GM19324 (cell line): ENCODE data around the gene PRKCA.

Experiments used
- ATAC-seq: cut with Tn5 transposase; IDR thresholded peaks from one replicate; pipeline ENCODE4 v1.9.1; 2021; ENCODE audit warnings: mild to moderate bottlenecking, moderate library complexity; ENCODE audit not compliant: unreplicated experiment, low FRiP score

PRKCA gene

GRCh38 chr17:66552371-66552770 is 250.0 kb downstream of the PRKCA start:
- ATAC-seq, result no peak

GRCh38 chr17:66555605-66556004 is 253.2 kb downstream of the PRKCA start:
- no peak for ATAC-seq

GRCh38 chr17:66557200-66557599 is 254.8 kb downstream of the PRKCA start:
- no peak for ATAC-seq

- no peak for ATAC-seq
These were observed 255.5 kb downstream of the PRKCA start for GRCh38 chr17:66557886-66558285.

GRCh38 chr17:66560691-66561090 is 258.3 kb downstream of the PRKCA start:
- no peak for ATAC-seq

GRCh38 chr17:66562119-66562518 is 259.7 kb downstream of the PRKCA start:
- ATAC-seq, result no peak

GRCh38 chr17:66564992-66565465 is 262.6 kb downstream of the PRKCA start:
- no peak for ATAC-seq

GRCh38 chr17:66567234-66568170 is 265.1 kb downstream of the PRKCA start:
- ATAC-seq, result peak; percentile 81

GRCh38 chr17:66569572-66569971 is 267.2 kb downstream of the PRKCA start:
- ATAC-seq, result no peak

- ATAC-seq, result no peak
These were observed 268.2 kb downstream of the PRKCA start for GRCh38 chr17:66570447-66571195.

- ATAC-seq, result no peak
These were observed 269.3 kb downstream of the PRKCA start for GRCh38 chr17:66571745-66572144.

- no peak for ATAC-seq
These were observed 270.7 kb downstream of the PRKCA start for GRCh38 chr17:66573078-66573477.

- ATAC-seq, result no peak
These were observed 271.7 kb downstream of the PRKCA start for GRCh38 chr17:66574123-66574522.

- no peak for ATAC-seq
These were observed 274.1 kb downstream of the PRKCA start for GRCh38 chr17:66576473-66576872.

- no peak for ATAC-seq
These were observed 274.6 kb downstream of the PRKCA start for GRCh38 chr17:66577041-66577440.

GRCh38 chr17:66578781-66579489 is 276.5 kb downstream of the PRKCA start:
- no peak for ATAC-seq

GRCh38 chr17:66579556-66579955 is 277.1 kb downstream of the PRKCA start:
- ATAC-seq, result no peak

- no peak for ATAC-seq
These were observed 278.0 kb downstream of the PRKCA start for GRCh38 chr17:66580184-66580955.

GRCh38 chr17:66580956-66581391 is 278.6 kb downstream of the PRKCA start:
- ATAC-seq, result no peak
